ENCODE measurements around the gene ENTPD7. TPM values are rescaled to one million over a fixed set of nuclear protein-coding genes. Genes with fewer than 3 reads are reported as not detected.
A peak's percentile ranks its signal among the peaks of the same experiment; 100 is the strongest.
"Not testable (repeated sequence)": the region's sequence is repeated elsewhere in the genome, so short reads cannot be mapped to it uniquely, and the experiment has no call there.

The ENTPD7 gene
- total RNA-seq, 2 donors from 2014 or later = 22.6 to 23.9 TPM

DNA sequence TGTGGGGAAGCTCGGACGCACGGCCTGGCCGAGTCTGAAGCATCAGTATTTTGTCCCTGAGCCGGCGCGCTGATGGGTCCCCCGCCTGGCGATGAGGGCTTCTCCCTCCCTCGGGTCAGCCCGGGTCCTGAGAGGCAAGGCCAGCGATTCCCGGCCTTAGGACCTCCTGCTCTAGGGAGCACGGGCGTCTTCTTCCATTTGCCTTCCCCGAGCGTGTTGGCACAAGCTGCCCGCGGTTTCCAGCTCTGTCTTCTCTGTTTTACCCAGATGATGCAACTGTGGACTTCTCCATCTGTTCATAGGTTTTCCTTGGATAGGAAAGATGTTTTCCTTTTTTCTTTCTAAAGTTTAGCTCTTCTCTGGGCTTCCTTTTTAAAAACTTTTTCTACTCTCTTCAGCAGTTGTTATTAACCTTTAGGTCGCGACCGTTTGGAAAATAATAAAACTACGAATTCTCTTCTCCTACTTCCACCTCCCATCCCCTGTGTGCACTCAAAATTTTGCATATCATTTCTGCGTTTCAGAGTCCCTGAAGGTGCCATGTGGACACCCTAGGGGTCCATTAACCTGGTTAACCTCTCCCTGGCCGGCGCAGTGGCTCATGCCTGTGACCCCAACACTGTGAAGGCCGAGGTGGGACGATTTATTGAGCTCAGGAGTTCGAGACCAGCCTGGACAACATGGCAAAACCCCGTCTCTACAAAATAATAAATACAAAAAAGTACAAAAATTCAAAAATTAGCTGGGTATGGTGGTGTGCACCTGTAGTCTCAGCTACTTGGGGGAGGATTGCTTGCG is 37.7 kb upstream of the ENTPD7 start:
- DNase-seq = no peak
- Histone ChIP-seq H3K4me1 (peaks cover 8% of the 10 kb centered on the region), H3K27ac (peak overlapping the region; percentile 97), H3K9ac (ENCODE audit: low read depth in 2 of 2, low read length in 2 of 2) (peak overlapping the region; percentile 75 to 91), H3K27me3 (no peaks in the 10 kb centered on the region), H3K4me3 (peak overlapping the region; percentile 54), H3K9me3 (no peaks in the 10 kb centered on the region), H3K36me3 (no peaks in the 10 kb centered on the region)
- TF ChIP-seq, protein P1, sequence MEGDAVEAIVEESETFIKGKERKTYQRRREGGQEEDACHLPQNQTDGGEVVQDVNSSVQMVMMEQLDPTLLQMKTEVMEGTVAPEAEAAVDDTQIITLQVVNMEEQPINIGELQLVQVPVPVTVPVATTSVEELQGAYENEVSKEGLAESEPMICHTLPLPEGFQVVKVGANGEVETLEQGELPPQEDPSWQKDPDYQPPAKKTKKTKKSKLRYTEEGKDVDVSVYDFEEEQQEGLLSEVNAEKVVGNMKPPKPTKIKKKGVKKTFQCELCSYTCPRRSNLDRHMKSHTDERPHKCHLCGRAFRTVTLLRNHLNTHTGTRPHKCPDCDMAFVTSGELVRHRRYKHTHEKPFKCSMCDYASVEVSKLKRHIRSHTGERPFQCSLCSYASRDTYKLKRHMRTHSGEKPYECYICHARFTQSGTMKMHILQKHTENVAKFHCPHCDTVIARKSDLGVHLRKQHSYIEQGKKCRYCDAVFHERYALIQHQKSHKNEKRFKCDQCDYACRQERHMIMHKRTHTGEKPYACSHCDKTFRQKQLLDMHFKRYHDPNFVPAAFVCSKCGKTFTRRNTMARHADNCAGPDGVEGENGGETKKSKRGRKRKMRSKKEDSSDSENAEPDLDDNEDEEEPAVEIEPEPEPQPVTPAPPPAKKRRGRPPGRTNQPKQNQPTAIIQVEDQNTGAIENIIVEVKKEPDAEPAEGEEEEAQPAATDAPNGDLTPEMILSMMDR (IDR thresholded peaks at IDR 0.05) = no peak
- intact Hi-C loops (cut with DNase I) = no loop called here

DNA sequence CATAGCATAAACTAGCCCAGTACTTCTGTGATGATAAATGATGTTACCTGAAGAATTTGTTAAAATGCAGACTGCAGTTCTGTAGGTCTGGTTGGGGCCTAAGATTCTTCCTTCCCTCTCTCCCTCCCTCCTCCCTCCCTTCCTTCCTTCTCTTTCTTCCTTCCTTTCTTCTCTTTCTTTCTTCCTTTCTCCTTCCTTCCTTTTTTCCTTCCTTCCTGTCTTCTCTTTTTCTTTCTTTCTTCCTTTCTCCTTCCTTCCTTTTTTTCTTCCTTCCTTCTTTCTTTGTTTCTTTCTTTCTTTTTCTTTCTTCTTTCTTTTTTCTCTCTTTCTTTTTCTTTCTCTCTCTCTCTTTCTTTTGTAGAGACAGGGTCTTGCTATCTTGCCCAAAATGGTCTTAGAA is 35.4 kb upstream of the ENTPD7 start:
- no peaks in the 10 kb centered on the region for H3K27me3 ChIP-seq
- H3K27ac ChIP-seq = no peak overlapping the region
- TF ChIP-seq, protein P1 (IDR thresholded peaks at IDR 0.05) = no peak
- no peak overlapping the region for H3K4me3 ChIP-seq
- DNase-seq = no peak
- intact Hi-C loops (cut with DNase I) = no loop called here
- H3K4me1 ChIP-seq = peaks cover 5% of the 10 kb centered on the region
- H3K36me3 ChIP-seq = no peaks in the 10 kb centered on the region
- no peaks in the 10 kb centered on the region for H3K9me3 ChIP-seq
- no peak overlapping the region for H3K9ac ChIP-seq (ENCODE audit: low read depth in 2 of 2, low read length in 2 of 2)

DNA sequence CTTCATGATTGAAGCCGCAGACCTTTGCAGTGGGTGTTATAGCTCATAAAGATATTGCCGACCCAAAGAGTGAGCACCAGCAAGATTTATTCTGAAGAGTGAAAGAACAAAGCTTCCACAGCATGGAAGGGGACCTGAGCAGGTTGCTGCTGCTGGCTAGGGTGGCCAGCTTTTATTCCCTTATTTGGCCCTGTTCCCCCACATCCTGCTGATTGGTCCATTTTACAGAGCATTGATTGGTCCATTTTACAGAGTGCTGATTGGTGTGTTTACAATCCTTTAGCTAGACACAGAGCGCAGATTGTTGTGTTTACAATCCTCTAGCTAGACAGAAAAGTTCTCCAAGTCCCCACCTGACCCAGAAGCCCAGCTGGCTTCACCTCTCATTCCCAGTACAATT is 34.2 kb upstream of the ENTPD7 start:
- H3K27me3 ChIP-seq; H3K9ac ChIP-seq (ENCODE audit: low read depth in 2 of 2, low read length in 2 of 2); H3K9me3 ChIP-seq; H3K4me3 ChIP-seq; intact Hi-C loops (cut with DNase I); H3K27ac ChIP-seq; H3K4me1 ChIP-seq; H3K36me3 ChIP-seq; DNase-seq: not testable (repeated sequence)

DNA sequence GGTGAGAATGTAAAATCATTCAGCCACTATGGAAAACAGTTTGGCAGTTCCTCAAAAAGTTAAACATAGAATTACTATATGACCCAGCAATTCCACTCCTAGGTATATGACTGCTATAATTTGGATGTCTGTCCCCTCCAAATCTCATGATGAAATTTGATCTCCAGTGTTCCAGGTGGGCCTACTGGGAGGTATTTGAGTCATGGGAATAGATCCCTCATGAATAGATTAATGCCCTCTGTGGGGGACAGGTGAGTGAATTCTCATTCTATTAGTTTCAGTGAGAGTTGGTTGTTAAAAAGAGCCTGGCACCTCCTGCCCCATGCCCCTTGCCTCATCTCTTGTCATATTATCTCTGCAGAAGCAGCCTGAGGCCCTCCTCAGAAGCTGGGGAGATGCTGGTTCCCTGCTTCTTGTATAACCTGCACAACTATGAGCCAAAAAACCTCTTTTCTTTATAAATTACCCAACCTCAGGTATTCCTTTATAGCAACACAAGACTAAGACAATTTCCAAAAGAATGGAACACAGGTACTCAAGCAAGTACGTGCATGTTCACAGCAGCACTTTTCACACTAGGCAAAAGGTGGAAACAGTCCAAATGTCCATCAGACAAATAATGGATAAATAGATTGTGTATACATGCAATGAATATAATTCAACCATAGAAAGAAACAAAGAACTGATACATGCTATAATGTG is 30.2 kb upstream of the ENTPD7 start:
- Histone ChIP-seq H3K4me1 (no peaks in the 10 kb centered on the region), H3K9me3 (no peaks in the 10 kb centered on the region), H3K9ac (ENCODE audit: low read depth in 2 of 2, low read length in 2 of 2) (no peak overlapping the region), H3K27me3 (no peaks in the 10 kb centered on the region), H3K4me3 (no peak overlapping the region), H3K36me3 (no peaks in the 10 kb centered on the region), H3K27ac (no peak overlapping the region)
- no peak for DNase-seq
- intact Hi-C loops (cut with DNase I) = no loop called here
- TF ChIP-seq, protein P1 (IDR thresholded peaks at IDR 0.05) = no peak

DNA sequence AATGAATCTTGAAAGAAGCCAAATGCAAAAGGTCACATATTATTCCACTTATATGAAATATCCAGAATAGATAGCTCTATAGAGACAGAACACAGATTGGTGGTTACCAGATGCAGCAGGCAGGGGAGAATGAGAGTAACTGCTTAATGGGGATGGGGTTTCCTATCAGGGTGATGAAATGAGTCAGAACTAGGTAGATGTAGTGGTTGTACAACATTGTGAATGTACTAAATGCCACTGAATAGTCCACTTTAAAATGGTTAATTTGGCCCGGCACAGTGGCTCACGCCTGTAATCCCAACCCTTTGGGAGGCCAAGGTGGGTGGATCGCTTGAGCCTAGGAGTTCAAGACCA is 29.7 kb upstream of the ENTPD7 start:
- H3K4me3 ChIP-seq = no peak overlapping the region
- H3K27me3 ChIP-seq = no peaks in the 10 kb centered on the region
- no peak for DNase-seq
- intact Hi-C loops (cut with DNase I) = no loop called here
- H3K9ac ChIP-seq (ENCODE audit: low read depth in 2 of 2, low read length in 2 of 2) = no peak overlapping the region
- TF ChIP-seq, protein P1 (IDR thresholded peaks at IDR 0.05) = no peak
- H3K36me3 ChIP-seq = no peaks in the 10 kb centered on the region
- H3K9me3 ChIP-seq = no peaks in the 10 kb centered on the region
- no peak overlapping the region for H3K27ac ChIP-seq
- no peaks in the 10 kb centered on the region for H3K4me1 ChIP-seq

DNA sequence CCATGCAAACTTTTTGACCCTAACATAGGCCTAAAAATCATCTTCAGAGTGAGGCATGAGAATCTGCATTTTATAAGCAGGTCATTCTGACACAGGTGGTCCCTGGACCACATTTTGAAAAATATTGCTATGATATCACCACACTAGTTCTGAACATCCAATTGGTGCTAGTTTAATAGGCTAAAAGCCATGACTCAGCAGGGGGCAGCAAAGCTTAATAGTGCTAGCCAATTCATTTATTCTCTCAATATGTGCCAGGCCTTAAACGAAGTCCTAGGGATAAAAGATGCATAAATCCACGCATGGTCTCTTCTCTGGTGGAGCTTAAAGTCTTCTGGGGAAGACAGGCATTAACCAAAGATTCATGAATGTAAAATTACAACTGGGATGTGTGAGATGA is 28.9 kb upstream of the ENTPD7 start:
- Histone ChIP-seq H3K27ac (no peak overlapping the region), H3K9ac (ENCODE audit: low read depth in 2 of 2, low read length in 2 of 2) (no peak overlapping the region), H3K27me3 (no peaks in the 10 kb centered on the region), H3K4me3 (no peak overlapping the region), H3K9me3 (no peaks in the 10 kb centered on the region), H3K4me1 (no peaks in the 10 kb centered on the region), H3K36me3 (no peaks in the 10 kb centered on the region)
- TF ChIP-seq, protein P1 (IDR thresholded peaks at IDR 0.05) = peak; percentile 37
- intact Hi-C loops (cut with DNase I) = loop anchor here (2.0 kb wide), 1 partner anchor 76 kb away; no protein-coding TSS in a partner anchor
- DNase-seq = peak; percentile 29

All from colonic mucosa (tissue), 4 donors.